ENCODE measurements around the gene ZNF830. TPM values are rescaled to one million over a fixed set of nuclear protein-coding genes. Genes with fewer than 3 reads are reported as not detected.
"Not testable (repeated sequence)": the region's sequence is repeated elsewhere in the genome, so short reads cannot be mapped to it uniquely, and the experiment has no call there.

The ZNF830 gene, protein sequence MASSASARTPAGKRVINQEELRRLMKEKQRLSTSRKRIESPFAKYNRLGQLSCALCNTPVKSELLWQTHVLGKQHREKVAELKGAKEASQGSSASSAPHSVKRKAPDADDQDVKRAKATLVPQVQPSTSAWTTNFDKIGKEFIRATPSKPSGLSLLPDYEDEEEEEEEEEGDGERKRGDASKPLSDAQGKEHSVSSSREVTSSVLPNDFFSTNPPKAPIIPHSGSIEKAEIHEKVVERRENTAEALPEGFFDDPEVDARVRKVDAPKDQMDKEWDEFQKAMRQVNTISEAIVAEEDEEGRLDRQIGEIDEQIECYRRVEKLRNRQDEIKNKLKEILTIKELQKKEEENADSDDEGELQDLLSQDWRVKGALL
- 9.0 and 13.4 TPM in 2 replicates for total RNA-seq (2012; rRNA removed)

DNA sequence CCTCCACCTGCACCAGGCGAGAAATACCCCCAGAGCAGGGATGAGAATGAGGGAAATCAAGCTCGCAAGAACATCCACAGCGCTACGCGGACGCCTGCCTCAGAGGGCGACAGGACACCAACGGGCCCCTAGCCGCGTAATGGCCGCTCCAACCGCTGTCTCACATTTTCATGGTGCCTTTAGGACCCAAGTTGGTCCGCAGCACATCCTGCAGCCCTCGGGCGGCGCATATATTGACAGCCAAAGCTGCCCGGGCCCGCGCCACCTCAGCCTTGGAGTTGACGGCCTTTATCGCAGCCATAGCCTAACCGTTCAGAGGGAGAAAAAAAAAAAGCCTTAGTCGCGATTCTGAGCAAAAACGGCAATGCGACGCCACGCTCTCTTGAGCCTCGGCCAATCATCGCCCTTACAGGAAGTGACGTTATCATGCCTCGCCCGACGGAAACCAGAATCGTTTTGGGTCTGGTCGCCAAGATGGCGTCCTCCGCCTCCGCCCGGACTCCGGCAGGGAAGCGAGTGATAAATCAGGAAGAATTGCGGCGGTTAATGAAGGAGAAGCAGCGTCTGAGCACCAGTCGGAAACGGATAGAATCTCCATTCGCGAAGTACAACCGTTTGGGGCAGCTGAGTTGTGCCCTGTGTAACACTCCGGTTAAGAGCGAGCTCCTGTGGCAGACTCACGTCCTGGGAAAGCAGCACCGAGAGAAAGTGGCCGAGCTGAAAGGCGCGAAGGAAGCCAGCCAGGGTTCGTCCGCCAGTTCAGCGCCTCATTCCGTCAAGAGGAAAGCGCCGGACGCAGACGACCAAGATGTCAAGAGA lies at the start of gene ZNF830, which contains the start of gene CCT6B:
TSS of gene ZNF830 (plus strand) at position 448 of the 819 bp plus-strand sequence. CDS start at position 475, 27 bp downstream.
TSS of gene CCT6B (minus strand) at position 368 of the 819 bp plus-strand sequence. CDS start at position 301, 67 bp downstream.
- H3K4me2 ChIP-seq (ENCODE audit: low read length) = peak within 1 kb of the TSS; percentile 96
- peak within 1 kb of the TSS; percentile 95 for H3K9ac ChIP-seq (ENCODE audit: low read depth, low read length)
- no peaks in the 10 kb centered on the region for H3K9me3 ChIP-seq (replicated peaks; ENCODE audit: low read length)
- H3K4me1 ChIP-seq (ENCODE audit: control insufficient read depth, insufficient read depth, low read length) = peaks cover 14% of the 10 kb centered on the region
- peak within 1 kb of the TSS; percentile 86 for H3K4me3 ChIP-seq (ENCODE audit: low read length)
- H3K27me3 ChIP-seq (ENCODE audit: control insufficient read depth, insufficient read depth, low read length) = no peaks in the 10 kb centered on the region
- H3K36me3 ChIP-seq (ENCODE audit: insufficient read depth, low read length) = peaks cover 23% of the 10 kb centered on the region

- no peak overlapping the region for H3K9ac ChIP-seq (ENCODE audit: low read depth, low read length)
- H3K4me1 ChIP-seq (ENCODE audit: control insufficient read depth, insufficient read depth, low read length) = no peaks in the 10 kb centered on the region
- H3K36me3 ChIP-seq (ENCODE audit: insufficient read depth, low read length) = no peaks in the 10 kb centered on the region
- no peaks in the 10 kb centered on the region for H3K27me3 ChIP-seq (ENCODE audit: control insufficient read depth, insufficient read depth, low read length)
- H3K4me2 ChIP-seq (ENCODE audit: low read length) = no peak overlapping the region
- H3K9me3 ChIP-seq (replicated peaks; ENCODE audit: low read length) = no peaks in the 10 kb centered on the region
- no peak overlapping the region for H3K4me3 ChIP-seq (ENCODE audit: low read length)
Measured at GRCh38 chr17:34913001-34913400, 48.3 kb upstream of the ZNF830 start.

DNA sequence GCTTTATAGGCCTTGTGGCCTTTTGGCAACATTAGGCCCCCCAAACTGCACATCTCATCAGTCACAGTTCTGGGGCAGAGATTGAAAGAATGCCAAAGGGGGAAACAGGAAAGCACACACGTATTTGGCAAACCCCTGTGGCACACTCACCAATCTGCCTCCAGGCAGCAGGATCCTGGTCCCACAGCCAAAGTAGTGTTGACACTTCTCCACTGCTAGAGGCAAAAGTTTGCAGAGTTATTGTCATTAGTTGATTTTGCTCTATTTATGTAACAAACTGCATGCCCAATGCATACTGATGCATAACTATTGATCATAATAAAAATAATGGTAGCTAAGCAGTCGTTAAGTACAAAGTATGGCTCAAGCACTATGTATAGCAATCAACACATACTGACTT lies 45.2 kb upstream of the ZNF830 start:
- Histone ChIP-seq H3K9me3 (replicated peaks; ENCODE audit: low read length) (no peaks in the 10 kb centered on the region), H3K4me2 (ENCODE audit: low read length) (no peak overlapping the region), H3K36me3 (ENCODE audit: insufficient read depth, low read length) (no peaks in the 10 kb centered on the region), H3K4me1 (ENCODE audit: control insufficient read depth, insufficient read depth, low read length) (no peaks in the 10 kb centered on the region), H3K27me3 (ENCODE audit: control insufficient read depth, insufficient read depth, low read length) (no peaks in the 10 kb centered on the region), H3K9ac (ENCODE audit: low read depth, low read length) (no peak overlapping the region), H3K4me3 (ENCODE audit: low read length) (no peak overlapping the region)

GRCh38 chr17:34917381-34917780 lies 44.0 kb upstream of the ZNF830 start:
- Histone ChIP-seq H3K27me3 (ENCODE audit: control insufficient read depth, insufficient read depth, low read length) (no peaks in the 10 kb centered on the region), H3K4me2 (ENCODE audit: low read length) (no peak overlapping the region), H3K4me3 (ENCODE audit: low read length) (no peak overlapping the region), H3K4me1 (ENCODE audit: control insufficient read depth, insufficient read depth, low read length) (no peaks in the 10 kb centered on the region), H3K9me3 (replicated peaks; ENCODE audit: low read length) (no peaks in the 10 kb centered on the region), H3K9ac (ENCODE audit: low read depth, low read length) (no peak overlapping the region), H3K36me3 (ENCODE audit: insufficient read depth, low read length) (no peaks in the 10 kb centered on the region)

GRCh38 chr17:34920676-34921075 lies 40.7 kb upstream of the ZNF830 start:
- no peak overlapping the region for H3K9ac ChIP-seq (ENCODE audit: low read depth, low read length)
- no peak overlapping the region for H3K4me3 ChIP-seq (ENCODE audit: low read length)
- no peaks in the 10 kb centered on the region for H3K36me3 ChIP-seq (ENCODE audit: insufficient read depth, low read length)
- H3K4me2 ChIP-seq (ENCODE audit: low read length) = no peak overlapping the region
- H3K27me3 ChIP-seq (ENCODE audit: control insufficient read depth, insufficient read depth, low read length) = no peaks in the 10 kb centered on the region
- H3K4me1 ChIP-seq (ENCODE audit: control insufficient read depth, insufficient read depth, low read length) = no peaks in the 10 kb centered on the region
- no peaks in the 10 kb centered on the region for H3K9me3 ChIP-seq (replicated peaks; ENCODE audit: low read length)

GRCh38 chr17:34926661-34927060 lies 34.7 kb upstream of the ZNF830 start:
- no peak overlapping the region for H3K4me2 ChIP-seq (ENCODE audit: low read length)

GRCh38 chr17:34930283-34930682 lies 31.1 kb upstream of the ZNF830 start:
- no peaks in the 10 kb centered on the region for H3K9me3 ChIP-seq (replicated peaks; ENCODE audit: low read length)
- no peak overlapping the region for H3K4me2 ChIP-seq (ENCODE audit: low read length)
- H3K27me3 ChIP-seq (ENCODE audit: control insufficient read depth, insufficient read depth, low read length) = no peaks in the 10 kb centered on the region
- no peak overlapping the region for H3K4me3 ChIP-seq (ENCODE audit: low read length)
- H3K36me3 ChIP-seq (ENCODE audit: insufficient read depth, low read length) = no peaks in the 10 kb centered on the region
- no peak overlapping the region for H3K9ac ChIP-seq (ENCODE audit: low read depth, low read length)
- no peaks in the 10 kb centered on the region for H3K4me1 ChIP-seq (ENCODE audit: control insufficient read depth, insufficient read depth, low read length)

More at GRCh38 chr17:34926661-34927060, 34.7 kb upstream of the ZNF830 start:
- Histone ChIP-seq H3K4me1 (ENCODE audit: control insufficient read depth, insufficient read depth, low read length) (no peaks in the 10 kb centered on the region), H3K9me3 (replicated peaks; ENCODE audit: low read length) (no peaks in the 10 kb centered on the region), H3K9ac (ENCODE audit: low read depth, low read length) (no peak overlapping the region), H3K36me3 (ENCODE audit: insufficient read depth, low read length) (no peaks in the 10 kb centered on the region), H3K4me3 (ENCODE audit: low read length) (no peak overlapping the region), H3K27me3 (ENCODE audit: control insufficient read depth, insufficient read depth, low read length) (no peaks in the 10 kb centered on the region)

DNA sequence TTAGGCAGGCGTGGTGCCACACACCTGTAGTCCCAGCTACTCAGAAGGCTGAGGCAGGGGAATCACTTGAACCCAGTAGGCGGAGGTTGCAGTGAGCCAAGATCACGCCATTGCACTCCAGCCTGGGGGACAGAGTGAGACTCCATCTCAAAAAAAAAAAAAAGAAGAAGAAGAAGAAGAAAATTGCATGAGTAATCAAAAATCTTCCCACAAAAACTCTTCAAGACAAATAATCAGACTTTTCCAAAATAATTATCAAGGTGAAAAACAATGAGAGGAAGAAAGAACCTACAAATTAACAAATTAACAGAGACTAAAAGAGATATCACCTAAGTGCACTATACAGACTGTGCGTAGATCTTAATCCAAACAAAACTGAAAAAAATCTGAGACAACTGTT lies 10.6 kb upstream of the ZNF830 start:
- not testable (repeated sequence) for H3K4me3 ChIP-seq (ENCODE audit: low read length); H3K36me3 ChIP-seq (ENCODE audit: insufficient read depth, low read length); H3K27me3 ChIP-seq (ENCODE audit: control insufficient read depth, insufficient read depth, low read length); H3K9me3 ChIP-seq (replicated peaks; ENCODE audit: low read length); H3K4me2 ChIP-seq (ENCODE audit: low read length); H3K9ac ChIP-seq (ENCODE audit: low read depth, low read length); H3K4me1 ChIP-seq (ENCODE audit: control insufficient read depth, insufficient read depth, low read length)

GRCh38 chr17:34958438-34958837 lies 2.9 kb upstream of the ZNF830 start:
- Histone ChIP-seq H3K27me3 (ENCODE audit: control insufficient read depth, insufficient read depth, low read length) (no peaks in the 10 kb centered on the region), H3K9me3 (replicated peaks; ENCODE audit: low read length) (no peaks in the 10 kb centered on the region), H3K36me3 (ENCODE audit: insufficient read depth, low read length) (no peaks in the 10 kb centered on the region), H3K4me2 (ENCODE audit: low read length) (no peak overlapping the region), H3K9ac (ENCODE audit: low read depth, low read length) (no peak overlapping the region), H3K4me1 (ENCODE audit: control insufficient read depth, insufficient read depth, low read length) (peaks cover 12% of the 10 kb centered on the region), H3K4me3 (ENCODE audit: low read length) (no peak overlapping the region)

DNA sequence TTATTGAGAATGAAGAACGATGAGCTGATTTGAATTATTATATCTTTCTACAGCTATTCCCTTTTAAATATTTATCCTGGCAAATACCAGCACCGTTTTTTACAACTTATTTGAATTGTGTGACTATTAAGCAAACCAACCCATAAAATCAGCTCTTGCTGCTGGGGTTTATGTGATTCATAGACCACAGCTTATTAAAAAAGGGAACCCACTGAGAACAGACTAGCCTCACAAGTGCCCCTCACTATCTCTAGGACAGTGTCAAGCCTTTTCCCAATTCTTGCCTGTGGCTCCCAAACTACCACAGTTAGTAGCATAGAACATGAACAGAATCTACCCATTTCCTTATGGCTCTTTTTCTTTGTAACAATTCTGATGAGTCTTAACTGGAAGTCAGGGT lies 12.8 kb downstream of the ZNF830 start:
- Histone ChIP-seq H3K27me3 (ENCODE audit: control insufficient read depth, insufficient read depth, low read length) (no peaks in the 10 kb centered on the region), H3K4me1 (ENCODE audit: control insufficient read depth, insufficient read depth, low read length) (no peaks in the 10 kb centered on the region), H3K4me2 (ENCODE audit: low read length) (no peak overlapping the region), H3K4me3 (ENCODE audit: low read length) (no peak overlapping the region), H3K9ac (ENCODE audit: low read depth, low read length) (no peak overlapping the region), H3K36me3 (ENCODE audit: insufficient read depth, low read length) (no peaks in the 10 kb centered on the region), H3K9me3 (replicated peaks; ENCODE audit: low read length) (no peaks in the 10 kb centered on the region)

GRCh38 chr17:34974794-34975785 lies 13.8 kb downstream of the ZNF830 start:
- no peaks in the 10 kb centered on the region for H3K36me3 ChIP-seq (ENCODE audit: insufficient read depth, low read length)
- no peak overlapping the region for H3K9ac ChIP-seq (ENCODE audit: low read depth, low read length)
- H3K27me3 ChIP-seq (ENCODE audit: control insufficient read depth, insufficient read depth, low read length) = no peaks in the 10 kb centered on the region
- no peak overlapping the region for H3K4me2 ChIP-seq (ENCODE audit: low read length)
- no peaks in the 10 kb centered on the region for H3K9me3 ChIP-seq (replicated peaks; ENCODE audit: low read length)
- no peak overlapping the region for H3K4me3 ChIP-seq (ENCODE audit: low read length)
- peaks cover 8% of the 10 kb centered on the region for H3K4me1 ChIP-seq (ENCODE audit: control insufficient read depth, insufficient read depth, low read length)
